Measurements from ENCODE around the gene CTCFL.
"Not testable (repeated sequence)": the region's sequence is repeated elsewhere in the genome, so short reads cannot be mapped to it uniquely, and the experiment has no call there.

CTCFL gene

DNA sequence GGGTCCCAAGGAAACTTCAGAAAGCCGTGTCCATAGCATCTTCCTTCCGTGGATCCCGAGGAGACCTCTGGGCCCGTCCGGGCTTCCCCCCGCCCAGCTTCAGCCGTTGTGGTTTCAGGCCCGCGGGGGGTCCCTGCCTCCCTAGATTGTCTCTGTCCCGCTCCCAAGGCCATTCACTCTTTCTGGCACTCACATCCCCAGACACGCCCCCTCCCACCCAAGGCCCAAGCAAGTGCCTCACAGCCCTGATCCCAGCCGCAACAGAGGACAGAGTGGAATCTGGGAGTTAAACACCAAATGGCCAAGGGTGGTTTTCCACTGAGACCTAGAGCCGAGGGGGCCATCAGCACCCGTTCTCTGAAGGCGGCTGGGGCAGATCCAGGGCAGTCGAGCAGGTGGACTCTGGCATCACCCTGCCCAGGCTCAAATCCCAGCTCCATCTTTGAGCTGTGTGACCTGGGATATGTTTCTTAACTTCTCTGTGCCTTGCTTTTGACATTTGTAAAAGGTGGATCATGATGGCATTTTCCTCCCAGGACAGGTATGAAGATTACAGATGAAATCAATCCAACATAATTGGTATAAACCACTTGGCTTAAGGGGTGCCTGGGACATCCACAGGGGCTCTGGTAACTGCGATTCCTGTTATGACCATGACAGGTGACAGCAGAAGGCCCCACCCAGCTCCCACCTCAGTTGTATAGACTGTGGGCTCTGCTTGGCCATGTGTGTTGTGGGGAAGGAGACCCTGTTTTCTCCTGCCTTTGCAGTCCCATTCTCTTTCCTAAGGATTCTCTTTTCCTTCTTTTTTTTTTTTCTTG is 48.1 kb downstream of the CTCFL start:
- DNase-seq, result no peak

DNA sequence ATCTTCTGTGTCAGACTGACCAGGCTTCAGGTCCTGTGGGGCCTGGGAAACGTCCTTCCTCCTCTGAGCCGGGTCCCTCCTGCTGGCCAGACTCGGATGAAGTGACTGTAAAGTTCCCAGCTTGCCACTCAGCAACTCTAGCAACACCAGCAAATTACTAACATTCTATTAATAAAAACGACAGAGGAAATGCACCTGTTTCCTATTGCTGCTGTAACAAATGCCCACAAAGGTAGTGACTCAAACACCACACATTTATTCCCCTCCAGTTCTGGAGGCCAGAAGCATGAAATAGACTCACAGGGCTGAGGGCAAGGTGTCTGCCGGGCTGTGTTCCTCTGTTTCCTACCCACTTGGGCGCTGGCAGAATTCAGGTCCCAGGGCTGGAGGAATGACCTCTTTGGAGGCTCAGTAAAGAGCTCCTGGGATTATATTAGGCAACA is 48.8 kb downstream of the CTCFL start:
- DNase-seq, result no peak

DNA sequence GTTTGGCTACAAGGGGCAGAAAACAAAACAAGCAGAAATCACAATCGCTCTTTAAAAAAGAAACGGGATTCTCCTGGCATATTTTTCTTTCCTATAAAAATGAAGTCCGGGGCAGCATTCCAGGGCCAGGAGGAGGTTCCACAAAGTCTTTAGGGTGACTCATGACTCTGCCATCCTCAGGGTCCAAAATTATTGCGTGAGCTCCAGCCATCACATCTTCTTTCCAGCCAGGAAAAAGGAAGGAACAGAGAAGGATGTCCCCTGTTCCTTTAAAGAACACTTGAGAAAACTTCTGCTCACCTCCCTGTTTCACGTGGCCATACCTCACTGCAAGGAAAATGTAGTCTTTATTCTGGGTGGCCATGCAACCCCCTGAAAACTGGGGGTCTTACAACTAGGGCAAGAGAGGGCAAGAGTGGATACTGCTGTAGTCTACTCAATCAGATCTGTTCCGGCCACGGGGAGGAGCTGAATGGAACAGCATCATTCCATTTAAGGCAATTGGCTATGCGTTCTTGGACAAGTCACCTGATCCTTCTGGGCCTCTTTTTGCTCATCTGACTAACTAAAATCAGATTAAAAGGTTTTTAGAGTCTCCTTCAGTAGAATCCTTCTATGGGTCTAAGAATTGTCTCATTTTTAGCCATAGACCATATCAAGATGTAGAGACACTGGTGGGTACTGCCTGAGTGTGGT is 49.4 kb downstream of the CTCFL start:
- no peak for DNase-seq

DNA sequence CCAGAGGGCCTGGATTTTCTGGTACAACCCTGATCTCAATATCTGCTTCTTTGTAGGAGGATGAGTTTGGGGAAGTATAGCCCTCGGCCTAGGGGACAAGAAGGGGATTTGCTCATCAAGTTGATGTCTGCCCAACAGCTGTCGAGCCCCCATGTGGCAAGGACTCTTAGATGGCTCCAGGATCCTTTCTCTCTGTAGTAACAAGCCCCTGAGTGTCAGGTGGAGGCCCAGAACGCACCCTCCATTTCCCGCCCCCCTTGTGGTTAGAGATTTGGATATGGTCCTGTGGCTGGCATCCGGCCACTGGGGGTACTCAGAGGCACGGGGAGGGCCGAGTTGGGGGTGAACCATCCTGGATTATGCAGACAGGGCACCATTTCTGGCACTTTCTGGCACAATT is 50.1 kb downstream of the CTCFL start:
- no peak for DNase-seq

DNA sequence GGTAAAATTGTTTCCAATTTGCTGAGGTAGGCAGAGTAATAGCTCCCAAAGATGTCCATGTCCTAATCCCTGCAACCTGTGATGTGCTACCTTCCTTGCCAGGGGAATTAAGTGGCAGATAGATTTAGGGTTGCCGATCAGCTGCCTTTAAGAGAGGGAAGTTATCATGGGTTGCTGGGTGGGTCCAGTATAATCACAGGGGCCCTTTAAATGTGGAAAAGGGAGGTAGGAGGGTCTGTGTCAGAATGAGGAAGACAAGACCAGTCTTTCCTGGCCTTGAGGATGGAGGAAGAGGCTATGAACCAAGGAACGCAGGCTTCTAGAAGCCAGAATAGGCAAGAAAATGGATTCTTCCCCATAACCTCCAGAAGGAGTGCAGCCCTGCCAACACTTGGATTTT is 50.7 kb downstream of the CTCFL start:
- no peak for DNase-seq

DNA sequence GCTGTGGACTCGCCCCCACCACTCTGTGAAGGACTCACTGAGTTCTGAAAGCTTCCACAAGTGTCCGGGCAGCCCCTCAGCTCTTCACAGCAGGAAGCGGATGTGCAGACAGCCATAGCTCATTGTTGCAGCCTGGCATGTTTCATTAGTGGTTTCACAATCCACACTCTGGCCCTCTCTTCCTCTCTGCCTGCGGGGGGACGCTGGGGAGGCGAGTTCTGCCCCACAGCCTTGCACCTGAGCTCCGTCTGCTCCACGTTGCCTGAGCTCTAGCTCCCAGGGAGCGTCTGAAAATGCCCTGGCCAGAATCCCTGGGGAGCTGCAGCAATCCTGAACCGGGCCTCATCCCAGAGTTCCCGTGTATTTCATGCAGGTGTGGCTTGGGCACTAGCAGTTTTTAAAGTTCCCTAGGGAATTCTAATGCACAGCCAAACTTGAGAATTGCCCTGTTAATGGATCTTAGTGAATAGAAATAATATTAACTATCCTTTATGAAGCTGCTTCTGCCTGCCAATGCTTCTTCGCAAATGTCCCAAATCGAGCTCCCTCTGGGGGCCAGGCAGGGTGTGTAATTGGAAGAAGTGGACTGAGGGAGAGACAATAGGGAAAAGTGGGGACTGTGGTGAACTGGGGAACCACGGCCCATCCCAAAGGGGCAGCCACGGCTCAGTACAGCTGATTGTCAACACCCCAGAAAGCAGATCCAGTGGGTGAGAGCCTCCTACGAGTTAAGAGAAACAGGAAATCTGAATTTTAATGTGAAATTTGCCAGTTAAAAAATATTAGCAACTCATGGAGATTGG is 51.5 kb downstream of the CTCFL start:
- DNase-seq, result no peak

DNA sequence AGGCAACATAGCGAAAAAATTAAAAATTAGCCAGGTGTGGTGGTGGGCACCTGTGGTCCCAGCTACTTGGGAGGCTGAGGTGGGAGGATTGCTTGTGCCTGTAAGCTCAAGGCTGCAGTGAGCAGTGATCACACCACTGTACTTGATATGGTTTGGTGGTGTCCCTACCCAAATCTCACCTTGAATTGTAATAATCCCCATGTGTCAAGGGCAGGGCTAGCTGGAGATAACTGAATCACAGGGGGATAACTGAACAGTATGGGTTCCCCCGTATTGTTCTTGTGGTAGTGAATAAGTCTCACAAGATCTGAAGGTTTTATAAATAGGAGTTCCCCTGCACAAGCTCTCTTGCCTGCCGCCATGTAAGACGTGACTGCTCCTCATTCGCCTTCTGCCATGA is 52.5 kb downstream of the CTCFL start:
- not testable (repeated sequence) for DNase-seq

DNA sequence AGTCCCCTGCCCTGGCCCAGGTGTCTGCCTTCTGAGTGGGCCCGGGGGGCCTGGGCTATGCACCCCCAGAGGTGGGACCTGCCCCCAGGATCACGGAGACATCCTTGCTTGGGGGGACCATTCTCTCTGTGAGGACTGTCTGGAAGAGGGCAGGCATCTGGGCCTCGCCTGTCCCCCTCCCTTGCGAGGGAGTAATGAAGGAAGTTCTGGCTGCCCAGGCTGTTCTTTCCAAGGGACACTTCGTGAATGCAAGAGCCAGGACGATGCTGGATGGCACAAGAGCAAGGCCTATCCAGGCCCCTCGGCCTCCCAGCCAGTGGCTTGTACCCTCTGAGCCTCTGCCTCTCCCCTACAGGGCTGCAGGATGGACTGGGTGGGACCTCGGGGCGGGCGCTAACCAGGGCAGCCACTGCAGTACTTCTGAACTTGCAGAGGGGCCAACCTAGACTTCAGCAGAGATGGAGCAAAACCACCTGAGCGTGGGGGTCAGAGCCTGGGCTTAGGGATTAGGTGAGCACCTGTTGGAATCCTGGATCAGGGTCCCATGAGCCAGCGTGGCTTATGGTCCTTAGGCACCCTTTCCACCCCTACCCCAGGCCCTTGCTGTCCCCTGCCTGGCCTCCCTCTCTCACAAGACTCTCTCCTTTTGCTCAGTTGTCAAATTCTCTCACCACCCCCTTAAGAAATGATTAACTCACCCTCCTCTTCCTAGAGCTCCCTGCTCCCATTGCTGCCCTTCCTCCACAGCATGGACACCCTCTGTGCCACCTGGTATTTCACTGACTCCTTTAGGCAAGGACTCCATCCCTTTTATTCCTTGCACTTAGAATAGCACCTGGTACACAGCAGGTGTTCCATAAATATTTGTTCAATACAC is 53.2 kb downstream of the CTCFL start:
- no peak for DNase-seq

DNA sequence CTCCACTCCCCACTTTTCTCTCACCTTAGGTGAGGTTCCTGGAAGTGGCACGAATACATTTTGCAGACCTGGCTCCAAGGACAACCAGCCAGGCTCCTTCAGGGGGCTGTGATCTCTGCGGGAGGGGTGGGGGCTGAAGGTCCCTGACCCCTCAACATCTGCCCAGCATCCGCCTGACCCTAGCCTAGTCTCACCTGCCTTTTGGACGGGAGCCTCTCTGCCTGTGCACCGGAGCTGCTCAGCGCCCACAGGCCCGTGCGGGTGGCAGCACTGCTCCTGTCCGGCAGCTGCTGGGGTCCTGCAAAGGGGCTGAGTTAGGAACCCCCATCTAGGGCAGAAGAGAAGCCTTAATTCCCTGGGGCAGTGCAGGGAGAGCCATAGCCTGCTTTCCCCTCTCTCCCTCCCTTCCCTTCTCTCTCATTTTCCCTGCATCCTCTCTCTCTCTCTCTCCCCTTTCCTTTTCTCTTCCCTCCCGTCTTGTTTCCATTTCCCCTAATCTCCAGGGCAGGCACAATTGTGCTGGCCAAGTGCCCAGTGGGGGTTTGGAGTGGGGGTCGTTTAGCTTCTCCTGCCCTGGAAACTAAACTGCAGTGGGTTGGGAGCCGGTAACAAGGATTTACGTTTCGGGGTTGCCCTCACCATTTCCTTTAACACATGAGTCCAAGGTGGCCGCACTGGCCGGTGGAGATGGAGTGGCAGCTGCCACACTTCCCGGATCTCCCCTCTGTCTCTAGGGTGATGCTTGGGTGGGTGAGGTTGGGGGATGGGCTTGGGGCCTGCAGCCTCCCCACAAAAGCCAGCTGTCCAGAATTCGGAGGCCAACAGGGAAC is 54.1 kb downstream of the CTCFL start:
- no peak for DNase-seq

DNA sequence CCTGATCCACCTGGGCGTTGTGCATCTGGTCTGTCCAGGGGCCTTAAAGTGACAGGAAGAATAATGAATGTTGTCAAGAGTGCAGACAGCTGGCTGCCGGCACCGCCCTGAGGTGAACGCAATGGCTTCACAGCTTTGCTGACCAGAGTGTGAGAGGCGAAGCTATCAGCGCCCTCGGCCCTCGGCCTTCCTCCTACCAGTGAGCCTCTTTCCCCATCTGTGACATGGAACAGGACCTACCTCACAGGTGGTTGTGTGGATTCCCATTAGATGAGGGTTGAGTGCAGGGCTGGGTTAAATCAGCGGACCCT is 54.8 kb downstream of the CTCFL start:
- DNase-seq, result no peak

DNA sequence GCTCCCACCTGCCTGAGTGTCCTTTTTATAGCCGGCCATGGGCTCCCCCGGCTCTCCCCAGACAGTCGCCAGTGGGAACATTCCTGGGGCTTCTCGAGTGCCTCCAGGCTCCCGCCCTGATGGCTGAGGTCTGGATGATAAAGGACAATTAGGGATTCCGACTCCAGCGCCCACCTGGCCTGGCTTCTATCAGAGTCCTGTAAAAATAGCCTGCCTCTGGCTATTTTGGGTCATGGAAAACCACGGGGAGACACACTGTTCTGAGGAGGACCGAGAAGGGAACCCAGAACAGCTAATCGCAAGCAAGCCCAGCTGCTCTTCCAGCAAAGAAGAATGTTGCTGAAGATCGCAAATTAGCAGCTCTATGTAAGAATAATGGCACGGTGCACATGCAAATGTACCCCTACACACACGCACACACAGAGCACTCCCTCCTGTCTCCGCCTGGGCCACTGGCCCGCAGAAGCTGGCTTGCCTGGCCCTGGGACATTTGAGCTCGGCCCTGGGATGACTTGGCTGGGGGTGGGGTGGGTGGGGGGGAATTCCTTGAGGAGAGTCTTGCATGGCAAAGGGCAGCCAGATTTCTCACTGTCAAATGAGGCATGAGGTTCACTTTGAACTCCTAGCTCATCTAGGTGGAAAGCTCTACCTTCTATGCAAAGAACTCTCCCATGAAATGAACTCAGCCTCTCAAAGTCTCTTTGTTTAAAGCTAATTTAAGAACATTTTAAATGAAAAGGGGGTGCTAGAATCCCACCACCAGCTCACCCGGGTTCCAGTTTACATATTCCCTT is 55.3 kb downstream of the CTCFL start:
- no peak for DNase-seq

DNA sequence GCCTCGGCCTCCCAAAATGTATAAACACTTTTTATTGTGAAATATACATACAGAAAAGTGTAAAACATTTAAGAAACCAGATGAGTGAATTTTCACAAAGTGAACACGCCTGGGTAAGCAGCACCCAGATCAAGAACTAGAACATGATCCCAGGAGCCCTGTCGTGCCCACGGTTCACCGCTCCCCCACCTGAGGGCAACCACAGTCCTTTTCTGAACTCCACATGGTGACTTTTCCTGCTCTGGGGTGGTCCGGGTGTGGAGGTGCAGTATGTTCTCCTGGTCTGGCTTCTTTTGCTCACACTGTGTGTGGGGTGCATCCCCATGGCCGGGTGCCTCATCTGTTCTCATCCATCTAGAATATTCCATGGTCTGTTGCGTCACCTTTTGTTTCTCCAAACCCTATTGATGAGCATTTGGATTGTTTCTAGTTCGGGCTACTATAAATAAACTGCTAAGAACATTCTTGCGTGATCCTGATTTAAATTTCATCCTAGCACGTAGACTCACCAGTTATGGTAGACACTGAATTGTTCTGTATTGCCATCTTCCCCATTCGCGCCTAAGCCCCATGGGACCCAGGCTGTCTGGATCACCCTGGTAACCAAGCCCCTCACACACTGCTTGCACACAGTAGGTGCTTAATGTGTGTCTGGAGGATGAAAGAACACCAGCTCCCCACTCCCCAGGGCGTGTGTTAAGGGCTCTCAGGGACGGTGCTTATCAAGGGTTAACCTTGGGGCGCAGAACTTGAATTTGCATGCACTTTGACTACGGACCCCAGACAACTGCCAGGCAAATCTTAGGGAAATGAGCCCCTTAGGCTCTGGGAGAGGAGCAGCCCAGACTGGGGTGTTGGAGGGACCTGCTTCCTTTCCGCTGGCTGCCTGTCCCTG is 56.2 kb downstream of the CTCFL start:
- DNase-seq, result no peak

DNA sequence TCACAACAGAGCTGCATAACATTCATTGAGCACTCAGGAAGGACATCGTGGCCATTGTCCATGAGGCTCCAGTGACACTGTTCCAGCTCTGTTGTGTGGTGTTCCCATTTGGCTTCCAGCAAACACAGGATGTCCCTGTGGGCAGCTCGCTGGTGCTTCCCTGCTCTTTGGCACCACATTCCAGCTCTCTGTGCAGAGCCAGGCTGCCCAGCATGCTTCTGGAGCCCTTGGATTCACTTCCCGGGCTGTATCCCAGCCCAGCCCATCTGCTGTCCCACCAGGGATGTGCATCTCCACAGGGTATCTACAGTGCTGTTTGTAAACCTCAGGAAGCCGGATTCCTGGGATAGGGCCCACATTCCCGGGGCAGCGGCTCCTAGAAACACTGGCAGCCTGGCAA is 57.2 kb downstream of the CTCFL start:
- no peak for DNase-seq

DNA sequence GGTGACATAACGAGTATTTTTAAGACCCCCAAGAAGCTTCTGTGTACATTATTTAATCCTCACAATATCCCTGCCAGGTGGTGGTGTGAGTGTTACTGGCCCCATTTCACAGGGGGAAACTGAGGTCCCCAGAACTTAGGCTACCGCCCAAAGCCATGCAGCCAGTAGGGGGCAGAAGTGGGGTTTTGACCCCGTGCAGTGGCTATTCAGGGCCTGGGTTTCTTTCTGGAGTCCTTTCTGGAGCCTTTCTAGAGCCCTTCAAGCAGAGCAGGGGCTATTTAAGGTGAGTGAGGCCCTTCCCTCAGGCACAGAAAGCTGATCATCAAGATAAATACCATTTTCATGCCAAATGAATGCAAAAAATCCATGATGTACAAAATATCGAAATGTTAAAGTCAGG is 59.0 kb downstream of the CTCFL start:
- DNase-seq, result no peak

DNA sequence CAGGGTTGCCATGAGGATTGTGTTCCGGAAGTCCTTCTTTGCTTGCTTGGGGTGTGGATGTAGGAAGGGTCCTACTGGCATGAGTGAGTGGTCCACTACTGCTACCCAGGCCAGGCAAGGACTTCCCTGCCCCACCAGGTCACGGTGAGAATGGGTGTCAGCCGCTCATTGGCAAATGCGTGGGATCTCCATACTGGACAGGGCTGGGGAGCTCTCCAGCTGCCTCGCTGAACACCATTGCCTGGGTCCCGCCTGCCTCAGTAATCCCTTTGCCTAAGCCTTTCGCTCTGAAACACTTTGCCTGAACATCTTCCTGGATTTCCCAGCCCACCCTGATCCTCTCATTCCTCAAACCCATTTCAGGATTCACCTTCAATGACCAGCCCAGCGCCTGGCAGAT is 59.5 kb downstream of the CTCFL start:
- DNase-seq, result no peak

DNA sequence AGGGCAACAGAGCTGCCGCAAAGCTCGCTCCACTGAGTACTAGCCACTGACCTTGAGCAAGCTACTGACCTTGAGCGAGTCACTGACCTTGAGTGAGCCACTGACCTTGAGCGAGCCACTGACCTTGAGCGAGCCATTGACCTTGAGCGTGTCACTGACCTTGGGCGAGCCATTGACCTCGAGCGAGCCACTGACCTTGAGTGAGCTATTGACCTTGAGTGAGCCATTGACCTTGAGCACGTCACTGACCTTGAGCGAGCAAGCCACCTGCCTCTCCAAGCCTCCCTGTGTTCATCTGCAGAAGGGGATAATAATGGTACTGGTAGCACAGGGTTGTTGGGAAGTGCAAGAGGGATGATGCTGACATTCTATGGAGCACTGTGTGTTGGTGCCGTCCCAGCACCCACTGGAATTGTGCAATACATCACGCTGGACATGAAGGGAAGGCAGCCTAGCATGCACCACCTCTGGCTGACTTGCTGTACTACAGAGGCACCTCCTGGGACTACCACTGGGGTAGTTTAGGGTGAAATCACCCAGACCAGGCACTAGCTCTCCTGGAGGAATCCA is 60.2 kb downstream of the CTCFL start:
- no peak for DNase-seq

DNA sequence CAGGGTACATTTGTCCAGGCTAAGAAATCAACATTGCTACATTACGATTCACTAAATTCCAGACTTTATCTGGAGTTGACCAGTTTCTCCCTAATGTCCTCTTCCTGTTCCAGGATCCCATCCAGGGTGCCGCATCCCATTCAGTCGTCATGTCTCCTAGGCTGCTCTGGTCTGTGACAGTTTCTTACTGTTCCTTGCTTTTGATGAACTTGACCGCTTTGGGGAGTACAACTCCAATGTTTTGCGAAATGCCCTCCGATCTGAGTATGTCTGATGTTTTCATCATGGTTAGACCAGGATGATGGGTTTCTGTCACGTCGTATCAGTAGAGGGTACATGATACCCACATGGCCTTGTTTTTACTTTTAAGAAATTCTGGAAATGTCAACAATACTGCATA is 62.2 kb downstream of the CTCFL start:
- no peak for DNase-seq

DNA sequence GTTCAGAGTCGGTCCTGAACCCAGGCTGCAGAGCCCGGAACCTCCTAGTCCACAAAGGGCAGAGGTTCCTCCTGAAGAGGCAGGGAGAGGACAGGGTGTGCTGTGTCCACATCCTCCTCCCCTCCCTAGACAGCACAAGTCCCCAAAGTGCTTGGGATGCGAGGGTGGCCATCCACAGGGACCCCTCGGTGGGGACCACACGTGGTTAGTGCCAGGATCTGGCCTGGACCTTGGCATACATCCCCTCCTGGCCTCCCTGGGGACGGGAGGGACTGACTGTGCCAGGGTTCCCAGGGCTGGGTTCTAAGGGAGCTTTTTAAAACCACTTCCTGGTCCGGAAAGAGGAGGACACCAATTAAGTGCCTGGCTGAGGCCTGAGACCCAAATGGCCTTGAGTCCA is 63.2 kb downstream of the CTCFL start:
- DNase-seq, result no peak

DNA sequence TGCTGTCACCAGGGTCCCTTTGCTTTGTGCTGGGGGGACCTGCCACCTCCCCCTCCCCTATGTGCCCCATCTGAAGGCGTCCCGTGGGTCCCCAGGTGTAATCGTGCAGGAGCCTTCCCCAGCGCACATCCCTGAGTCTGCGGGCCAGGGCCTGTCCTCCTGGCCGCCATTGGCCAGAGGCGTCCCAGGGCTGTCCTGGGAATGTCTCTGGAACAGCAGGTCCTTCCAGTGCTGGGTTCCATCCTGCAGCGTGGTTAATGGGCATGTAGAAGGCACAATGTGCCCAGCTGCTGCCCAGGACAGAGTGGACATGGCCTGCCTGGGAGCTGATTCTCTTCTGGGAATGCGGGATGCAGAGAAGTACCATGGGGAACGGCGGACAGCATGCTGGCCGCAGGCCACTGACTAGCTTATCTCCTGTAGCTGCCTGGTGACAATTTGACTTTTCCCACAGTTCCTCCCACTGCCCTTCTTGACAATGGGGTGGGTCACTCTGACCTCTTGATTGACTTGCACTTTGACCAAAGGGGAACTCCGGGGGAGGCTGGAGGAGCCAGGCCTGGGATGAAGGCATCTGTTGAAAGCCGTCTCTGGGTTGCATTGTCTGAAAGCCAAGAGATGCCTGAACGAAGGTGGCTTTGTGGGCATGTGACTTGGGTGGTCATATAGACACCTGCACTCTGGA is 64.0 kb downstream of the CTCFL start:
- no peak for DNase-seq

Measured in stimulated activated CD8-positive, alpha-beta memory T cell treated with anti-CD3 and anti-CD28 coated beads, Interleukin-4, amount 100 ng/mL, for 48 hours (primary cell).